ENCODE data around the gene WNT3.

WNT3 gene

DNA sequence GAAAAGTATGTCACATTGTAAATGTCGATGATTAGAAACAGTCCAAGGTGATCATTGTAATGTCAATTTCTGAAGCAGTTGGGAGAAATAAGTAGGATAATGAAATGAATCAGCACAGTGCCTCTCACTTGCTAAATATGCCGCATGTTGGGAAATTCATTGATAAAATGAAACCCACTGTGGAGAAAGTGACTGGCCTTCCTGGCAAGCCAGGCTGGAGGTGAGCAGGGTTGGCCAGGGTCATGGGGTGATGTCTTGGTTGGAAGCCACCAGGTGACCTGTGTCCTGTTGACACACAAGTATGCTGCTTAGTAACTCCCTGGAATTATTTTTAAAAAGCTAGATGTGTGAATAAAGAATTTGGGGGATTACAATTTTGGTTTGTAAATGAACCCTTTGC, 18.0 kb upstream of the WNT3 start:
- DNase-seq (ENCODE audit: low read depth in 2 of 2): no peak

DNA sequence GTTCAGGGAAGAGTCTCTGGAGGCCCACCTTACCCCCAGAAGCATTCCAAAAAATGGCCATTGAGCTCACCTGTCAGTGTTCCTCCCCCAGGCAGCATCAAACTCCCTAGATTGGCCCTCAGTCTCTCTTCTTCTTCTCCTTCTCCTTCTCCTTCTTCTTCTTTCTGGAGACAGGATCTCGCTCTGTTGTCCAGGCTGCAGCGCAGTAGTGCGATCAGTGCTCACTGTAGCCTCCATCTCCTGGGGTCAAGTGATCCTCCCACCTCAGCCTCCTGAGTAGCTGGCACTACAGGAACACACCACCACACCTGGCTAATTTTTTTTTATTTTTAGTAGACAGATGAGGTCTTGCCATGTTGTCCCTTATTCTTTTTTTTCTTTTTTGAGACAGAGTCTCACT, 16.4 kb upstream of the WNT3 start:
- no peak for DNase-seq (ENCODE audit: low read depth in 2 of 2)

- no peak for DNase-seq (ENCODE audit: low read depth in 2 of 2)
Observed at GRCh38 chr17:46833840-46834208, 15.3 kb upstream of the WNT3 start.

GRCh38 chr17:46832945-46833839, 14.7 kb upstream of the WNT3 start:
- DNase-seq (ENCODE audit: low read depth in 2 of 2): no peak

DNA sequence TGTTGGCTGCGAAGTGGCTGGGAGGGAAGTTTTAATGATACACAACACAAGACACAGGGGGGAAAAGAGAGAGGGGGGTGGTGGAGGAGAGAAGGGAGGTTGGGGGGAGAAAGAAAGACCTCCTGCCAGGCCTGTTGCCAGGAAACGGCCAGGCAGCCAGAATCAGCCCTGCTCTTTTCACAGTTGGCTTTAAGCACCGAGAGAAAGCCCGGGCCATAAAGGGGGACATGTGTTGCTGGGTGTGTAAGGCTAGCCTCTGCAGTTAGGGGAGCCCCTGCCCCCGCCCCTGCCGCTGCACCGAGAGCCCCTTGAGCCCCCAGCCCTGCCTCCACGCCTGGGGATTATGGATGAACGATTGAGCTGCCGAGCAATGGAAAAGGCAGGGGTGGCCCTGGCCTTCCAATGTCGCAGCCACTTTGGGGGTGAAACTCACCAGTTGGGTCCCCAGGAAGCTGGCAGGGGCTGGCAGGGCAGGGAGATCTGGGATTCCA, 13.9 kb upstream of the WNT3 start:
- no peak for DNase-seq (ENCODE audit: low read depth in 2 of 2)

DNA sequence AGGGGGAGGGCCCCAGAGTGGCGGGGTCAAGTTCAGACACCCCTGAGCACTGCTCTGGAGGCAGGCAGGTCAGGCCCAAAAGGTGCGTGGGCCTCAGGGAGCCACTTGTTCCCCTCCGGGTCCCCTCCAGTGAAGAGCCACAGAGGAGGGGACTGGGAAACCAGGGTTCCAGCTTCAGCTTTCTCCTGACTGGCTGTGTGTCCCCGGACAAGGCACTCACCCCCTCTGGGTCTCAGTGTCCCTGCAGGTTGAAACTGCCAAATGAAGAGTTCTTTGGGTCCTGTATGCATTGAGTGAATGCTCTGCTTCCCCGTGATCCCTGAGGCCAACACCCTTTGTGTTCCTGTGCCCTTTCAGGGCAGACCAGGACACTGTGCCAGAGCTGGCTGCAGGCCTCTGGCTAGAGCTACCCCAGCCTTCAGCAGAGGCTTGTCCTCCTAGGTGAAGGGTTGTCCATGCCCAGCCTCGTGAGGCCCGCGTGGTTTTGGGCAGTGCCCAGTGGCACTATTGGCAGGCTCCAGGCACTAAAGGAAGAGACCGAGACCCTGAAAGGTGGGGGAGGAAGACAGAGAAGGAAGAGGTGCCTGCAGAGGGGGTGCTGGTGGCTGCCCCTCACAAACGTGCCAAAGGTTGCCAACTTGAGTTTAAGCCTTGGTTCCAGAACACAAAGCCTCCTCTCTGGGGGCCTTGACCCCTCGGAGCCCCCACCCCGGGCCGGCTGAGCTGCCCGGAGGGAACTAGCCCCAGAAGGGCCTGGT, 13.3 kb upstream of the WNT3 start:
- DNase-seq (ENCODE audit: low read depth in 2 of 2): no peak

DNA sequence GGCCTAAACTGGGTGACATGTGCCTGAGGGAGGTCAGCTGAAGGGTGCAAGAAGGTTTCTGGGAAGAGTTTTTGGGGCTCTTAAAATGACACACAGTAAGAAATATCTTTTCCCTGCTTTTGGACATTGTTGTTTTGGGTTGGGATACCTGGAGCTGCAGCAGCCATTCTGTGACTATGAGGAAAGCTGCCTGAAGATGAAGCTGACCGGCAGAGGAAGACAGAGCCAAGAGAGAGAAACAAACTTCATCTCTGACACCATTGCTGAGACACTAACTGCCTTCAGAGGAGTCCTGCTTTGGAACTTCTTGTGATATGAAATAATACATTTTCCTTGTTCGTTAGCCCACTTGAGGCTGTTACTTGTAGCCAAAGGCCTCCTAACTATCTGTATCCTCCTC, 8.8 kb upstream of the WNT3 start:
- no peak for DNase-seq (ENCODE audit: low read depth in 2 of 2)

GRCh38 chr17:46826116-46826515, 7.6 kb upstream of the WNT3 start:
- DNase-seq (ENCODE audit: low read depth in 2 of 2): no peak

DNA sequence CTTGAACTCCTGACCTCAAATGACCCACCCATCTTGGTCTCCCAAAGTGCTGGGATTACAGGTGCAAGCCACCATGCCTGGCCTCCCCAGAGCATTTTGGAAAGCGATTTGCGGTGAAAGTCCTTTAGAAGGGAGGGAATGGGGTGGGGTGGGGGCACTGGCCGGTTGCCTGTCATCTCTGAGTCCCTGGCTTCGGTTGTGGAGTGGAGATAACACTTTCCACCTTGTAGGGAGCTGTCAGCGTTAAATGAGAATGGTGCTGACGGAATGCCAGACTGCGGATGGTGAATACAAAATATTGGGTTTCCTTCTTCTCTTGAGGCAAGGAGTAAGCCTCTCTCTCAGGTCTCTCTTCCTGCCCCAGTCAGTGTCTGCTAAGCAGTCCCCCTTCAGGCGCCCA, 5.2 kb upstream of the WNT3 start:
- DNase-seq (ENCODE audit: low read depth in 2 of 2): no peak

GRCh38 chr17:46822388-46822921, 4.0 kb upstream of the WNT3 start:
- DNase-seq (ENCODE audit: low read depth in 2 of 2): peak in 1 of 2 donors; percentile 25

GRCh38 chr17:46821482-46822387, 3.2 kb upstream of the WNT3 start:
- DNase-seq (ENCODE audit: low read depth in 2 of 2): no peak

GRCh38 chr17:46820592-46821450, 2.3 kb upstream of the WNT3 start:
- no peak for DNase-seq (ENCODE audit: low read depth in 2 of 2)

GRCh38 chr17:46819906-46820351, 1.4 kb upstream of the WNT3 start:
- no peak for DNase-seq (ENCODE audit: low read depth in 2 of 2)

GRCh38 chr17:46818929-46819859, 702 bp upstream of the WNT3 start:
- DNase-seq (ENCODE audit: low read depth in 2 of 2): no peak

- no peak for DNase-seq (ENCODE audit: low read depth in 2 of 2)
Observed at GRCh38 chr17:46817901-46818209, 637 bp downstream of the WNT3 start.

DNA sequence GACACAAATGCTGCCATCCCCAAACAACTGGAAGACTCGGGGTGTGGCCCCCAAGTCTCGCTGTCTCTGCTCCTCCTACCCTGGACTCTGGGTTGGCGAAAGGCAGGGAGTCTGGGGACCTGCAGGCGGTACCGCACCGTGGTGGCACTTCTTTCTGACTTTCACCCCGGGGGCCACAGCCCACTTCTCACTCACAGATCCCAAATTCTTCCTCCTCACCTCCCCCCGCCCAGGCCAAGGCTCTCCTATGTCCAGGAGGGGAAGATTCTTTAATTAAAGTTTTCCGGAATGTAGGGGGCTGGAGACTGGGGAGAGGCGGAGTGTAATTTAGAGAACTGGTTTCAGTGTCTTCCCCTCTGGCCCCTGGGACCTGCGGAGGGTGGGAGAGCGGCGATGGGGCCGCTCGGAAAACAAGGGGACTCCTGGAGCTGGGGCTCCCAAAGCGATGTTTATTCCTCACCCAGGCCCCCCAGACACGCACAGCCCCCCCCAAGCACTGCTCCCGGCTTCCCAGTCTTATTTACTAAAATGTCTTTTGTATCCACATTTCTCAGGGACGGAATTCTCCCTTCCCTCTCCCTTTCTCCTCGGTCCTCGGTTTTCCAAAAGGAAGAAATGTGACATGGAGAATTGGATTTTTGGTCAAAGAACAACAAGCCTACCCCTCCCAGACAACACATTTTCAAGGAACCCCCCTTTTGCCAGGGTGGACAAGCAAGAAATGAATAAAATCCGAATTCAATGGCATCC, 1.2 kb downstream of the WNT3 start:
- no peak for DNase-seq (ENCODE audit: low read depth in 2 of 2)

DNA sequence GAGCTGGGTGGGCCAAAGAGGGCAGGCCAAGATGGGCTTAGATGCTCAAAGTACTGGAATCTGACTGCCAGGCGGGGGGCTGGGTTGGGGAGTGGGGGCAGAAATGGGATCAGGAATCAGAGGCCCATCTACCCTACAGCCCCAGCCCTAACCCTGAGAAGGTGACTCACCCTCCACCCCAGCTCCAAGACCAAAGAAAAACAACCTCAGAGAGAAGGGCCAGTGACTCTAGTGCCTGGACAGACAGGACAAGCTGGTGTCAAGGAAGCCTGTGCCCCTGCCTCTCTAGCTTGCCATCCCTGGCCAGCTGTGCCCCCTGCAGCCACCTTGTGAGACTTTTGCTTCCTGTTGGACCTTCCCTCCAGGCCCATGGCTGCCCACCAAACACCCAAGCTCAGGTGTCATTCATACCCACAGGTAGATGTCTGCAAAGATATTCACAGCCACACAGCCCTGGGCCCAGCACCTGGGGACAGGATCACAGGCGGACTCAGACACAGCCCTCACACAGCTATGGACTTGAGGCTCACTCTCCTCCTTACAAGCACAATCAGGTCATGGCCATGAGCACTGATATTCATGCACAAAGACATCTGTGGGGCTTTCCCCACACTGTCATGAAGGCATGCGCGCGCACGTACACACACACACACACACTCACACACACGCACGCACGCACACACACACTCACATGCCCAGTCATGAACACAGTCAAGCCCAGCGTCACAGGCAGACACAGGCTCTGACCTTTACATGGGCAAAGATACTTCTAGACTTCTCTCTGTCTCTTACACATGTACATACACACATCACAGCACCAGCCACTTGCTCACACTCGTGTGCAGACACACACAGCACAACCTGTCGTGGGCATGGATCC, 2.8 kb downstream of the WNT3 start:
- no peak for DNase-seq (ENCODE audit: low read depth in 2 of 2)

GRCh38 chr17:46814446-46814845, 4.0 kb downstream of the WNT3 start:
- DNase-seq (ENCODE audit: low read depth in 2 of 2): no peak
